ENCODE results near the gene DHRS11.
A peak's percentile ranks its signal among the peaks of the same experiment; 100 is the strongest.

DHRS11 gene

DNA sequence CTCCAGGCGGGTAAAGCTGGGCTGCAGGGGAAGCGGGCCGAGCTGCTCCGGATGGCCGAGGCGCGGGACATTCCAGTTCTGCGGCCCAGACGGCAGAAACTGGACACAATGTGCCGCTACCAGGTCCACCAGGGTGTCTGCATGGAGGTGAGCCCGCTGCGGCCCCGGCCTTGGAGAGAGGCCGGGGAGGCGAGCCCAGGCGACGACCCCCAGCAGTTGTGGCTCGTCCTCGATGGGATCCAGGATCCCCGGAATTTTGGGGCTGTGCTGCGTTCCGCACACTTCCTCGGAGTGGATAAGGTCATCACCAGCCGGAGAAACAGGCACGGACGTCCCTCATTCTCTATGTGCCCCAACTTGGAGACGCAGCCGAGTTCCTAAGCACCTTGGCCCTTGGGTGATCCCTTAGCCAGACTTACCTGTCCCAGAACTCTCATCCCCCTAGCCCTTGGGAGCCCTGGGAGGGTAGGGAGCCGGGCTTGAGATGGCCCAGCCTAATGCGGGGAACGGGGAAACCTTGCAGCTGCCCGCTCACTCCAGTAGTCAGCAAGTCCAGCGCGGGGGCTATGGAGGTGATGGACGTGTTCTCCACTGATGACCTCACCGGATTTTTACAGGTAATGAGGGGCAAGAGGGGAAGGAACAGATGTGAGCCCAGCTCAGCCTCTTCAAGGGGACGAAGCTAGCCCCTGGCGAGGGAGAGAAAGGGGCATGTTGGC lies 10.5 kb downstream of the DHRS11 start:
- TF ChIP-seq YY1 (IDR thresholded peaks at IDR 0.05; ENCODE audit: low read depth), result no peak
- no peak for TF ChIP-seq EP300 (IDR thresholded peaks at IDR 0.05; ENCODE audit: borderline replicate concordance)
- no peak for TF ChIP-seq RAD21 (IDR thresholded peaks at IDR 0.05; ENCODE audit: low read depth)
- TF ChIP-seq NFIC (IDR thresholded peaks at IDR 0.05), result no peak
- TF ChIP-seq CEBPB (IDR thresholded peaks at IDR 0.05), result no peak
- TF ChIP-seq, protein P1, sequence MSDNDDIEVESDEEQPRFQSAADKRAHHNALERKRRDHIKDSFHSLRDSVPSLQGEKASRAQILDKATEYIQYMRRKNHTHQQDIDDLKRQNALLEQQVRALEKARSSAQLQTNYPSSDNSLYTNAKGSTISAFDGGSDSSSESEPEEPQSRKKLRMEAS (IDR thresholded peaks at IDR 0.05), result no peak
- no peak for TF ChIP-seq CREB1 (IDR thresholded peaks at IDR 0.05; ENCODE audit: low read depth)
- no peak for TF ChIP-seq TCF12 (IDR thresholded peaks at IDR 0.05; ENCODE audit: low read depth)
- TF ChIP-seq, protein P2, sequence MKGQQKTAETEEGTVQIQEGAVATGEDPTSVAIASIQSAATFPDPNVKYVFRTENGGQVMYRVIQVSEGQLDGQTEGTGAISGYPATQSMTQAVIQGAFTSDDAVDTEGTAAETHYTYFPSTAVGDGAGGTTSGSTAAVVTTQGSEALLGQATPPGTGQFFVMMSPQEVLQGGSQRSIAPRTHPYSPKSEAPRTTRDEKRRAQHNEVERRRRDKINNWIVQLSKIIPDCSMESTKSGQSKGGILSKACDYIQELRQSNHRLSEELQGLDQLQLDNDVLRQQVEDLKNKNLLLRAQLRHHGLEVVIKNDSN (IDR thresholded peaks at IDR 0.05), result no peak
- no peak for TF ChIP-seq FOXM1 (IDR thresholded peaks at IDR 0.05; ENCODE audit: borderline replicate concordance, low read depth)
- TF ChIP-seq EGR1 (IDR thresholded peaks at IDR 0.05), result no peak

DNA sequence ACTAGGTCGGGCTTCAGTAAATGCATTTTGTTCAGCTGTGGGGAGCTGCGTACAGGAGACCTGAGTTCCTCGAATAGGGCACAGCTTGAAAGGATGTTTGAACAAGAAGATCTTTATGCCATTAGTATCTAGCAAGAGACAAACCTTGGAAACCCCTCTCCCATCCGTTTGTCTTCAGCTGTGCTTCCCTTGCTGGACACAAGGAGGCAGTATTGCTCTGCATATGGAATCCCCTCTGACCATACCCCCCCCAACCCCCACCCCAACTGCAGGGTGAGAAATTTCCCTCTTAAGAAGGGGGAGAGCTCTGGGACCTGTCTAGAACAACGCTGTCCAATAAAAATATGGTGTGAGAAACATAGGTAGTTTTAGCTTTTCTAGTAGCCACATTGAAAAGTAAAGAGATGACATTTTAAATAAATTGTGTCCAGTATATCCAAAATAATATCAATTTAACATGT lies 11.3 kb downstream of the DHRS11 start:
- TF ChIP-seq FOXM1 (IDR thresholded peaks at IDR 0.05; ENCODE audit: borderline replicate concordance, low read depth), result no peak
- no peak for TF ChIP-seq EGR1 (IDR thresholded peaks at IDR 0.05)
- peak; percentile 67; the same call in 1 of the 2 replicates for TF ChIP-seq ZBTB7A (IDR thresholded peaks at IDR 0.05; ENCODE audit: low read depth)
- TF ChIP-seq TAF1 (IDR thresholded peaks at IDR 0.05; ENCODE audit: low read depth), result no peak
- peak; percentile 68 for TF ChIP-seq RAD21 (IDR thresholded peaks at IDR 0.05; ENCODE audit: low read depth)
- TF ChIP-seq TCF12 (IDR thresholded peaks at IDR 0.05; ENCODE audit: low read depth), result no peak

DNA sequence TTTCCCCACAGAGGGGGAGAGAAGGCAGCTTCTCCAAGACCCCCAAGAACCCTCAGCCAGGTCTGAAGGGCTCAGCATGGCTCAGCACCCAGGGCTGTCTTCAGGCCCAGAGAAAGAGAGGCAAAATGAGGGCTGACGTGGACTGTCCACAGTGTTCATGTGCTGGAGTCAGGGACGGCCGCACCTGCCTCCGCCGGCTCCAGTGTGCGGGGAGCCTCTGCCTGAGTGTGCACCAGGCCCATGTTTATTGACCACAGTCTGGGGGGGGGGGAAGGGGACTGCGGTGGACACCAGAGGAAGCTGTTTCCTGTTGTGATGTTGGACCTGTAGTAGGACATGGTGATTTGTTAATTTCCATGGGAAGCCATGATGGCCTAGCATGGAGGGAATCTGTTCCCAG lies 16.6 kb downstream of the DHRS11 start:
- TF ChIP-seq TEAD4 (IDR thresholded peaks at IDR 0.05) (no peak), NFIC (IDR thresholded peaks at IDR 0.05) (no peak), TCF12 (IDR thresholded peaks at IDR 0.05; ENCODE audit: low read depth) (no peak)
- TF ChIP-seq, protein P1 (IDR thresholded peaks at IDR 0.05), result no peak

DNA sequence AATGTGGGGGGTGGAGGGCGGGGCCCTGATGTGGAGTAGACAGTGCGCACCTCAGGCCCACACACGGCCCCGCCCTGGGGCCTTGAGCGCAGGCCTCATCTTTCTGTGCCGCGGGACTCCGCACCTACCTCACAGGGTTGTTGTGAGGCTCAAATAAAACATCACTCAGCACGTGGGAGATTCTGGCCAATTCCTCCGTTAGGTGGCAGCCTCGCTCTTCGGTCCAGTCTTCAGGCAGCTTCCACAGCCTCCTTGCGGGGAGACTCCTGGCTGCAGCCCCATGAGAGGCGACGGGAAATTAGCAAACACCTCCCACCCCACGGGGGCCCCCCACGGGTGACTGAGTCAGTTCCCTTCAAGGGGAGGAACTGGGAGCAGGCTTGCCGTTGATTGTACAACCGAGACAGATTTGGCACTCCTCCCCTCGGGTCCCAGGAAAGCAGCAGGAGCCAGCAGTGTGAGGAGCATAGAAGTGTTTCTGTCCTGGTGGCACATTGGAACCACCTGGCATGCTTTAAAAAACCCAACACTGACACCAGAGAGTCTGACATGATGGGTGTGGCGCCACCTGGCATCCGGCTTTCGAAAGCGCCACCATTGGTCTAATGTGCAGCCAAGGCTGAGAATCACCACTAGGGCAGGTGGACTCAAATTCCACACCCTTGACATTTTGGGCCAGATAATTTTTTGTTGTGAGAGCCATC lies 17.3 kb downstream of the DHRS11 start:
- TF ChIP-seq CREB1 (IDR thresholded peaks at IDR 0.05; ENCODE audit: low read depth) (no peak), EGR1 (IDR thresholded peaks at IDR 0.05) (no peak), FOXM1 (IDR thresholded peaks at IDR 0.05; ENCODE audit: borderline replicate concordance, low read depth) (no peak), TCF12 (IDR thresholded peaks at IDR 0.05; ENCODE audit: low read depth) (no peak)

DNA sequence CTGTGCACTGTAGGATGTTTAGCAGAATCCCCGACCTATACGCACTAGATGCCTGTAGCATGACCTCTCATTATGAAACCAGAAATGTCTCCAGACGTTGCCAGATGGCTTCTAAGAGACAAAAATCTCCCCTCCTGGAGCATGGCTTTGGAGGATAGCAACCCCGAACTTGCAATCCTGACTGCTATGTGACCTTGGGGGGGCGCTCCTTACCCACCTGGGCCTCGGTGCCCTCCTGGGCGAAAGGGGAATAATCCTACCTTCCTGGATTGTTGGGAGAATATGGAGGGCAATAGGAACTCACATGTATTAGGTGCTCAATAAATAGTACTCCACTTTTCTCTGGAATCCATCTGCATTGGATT lies 17.8 kb downstream of the DHRS11 start:
- TF ChIP-seq TCF12 (IDR thresholded peaks at IDR 0.05; ENCODE audit: low read depth) (no peak), YY1 (IDR thresholded peaks at IDR 0.05; ENCODE audit: low read depth) (no peak), EP300 (IDR thresholded peaks at IDR 0.05; ENCODE audit: borderline replicate concordance) (no peak), RAD21 (IDR thresholded peaks at IDR 0.05; ENCODE audit: low read depth) (no peak), NFIC (IDR thresholded peaks at IDR 0.05) (no peak)
- TF ChIP-seq, protein P3, sequence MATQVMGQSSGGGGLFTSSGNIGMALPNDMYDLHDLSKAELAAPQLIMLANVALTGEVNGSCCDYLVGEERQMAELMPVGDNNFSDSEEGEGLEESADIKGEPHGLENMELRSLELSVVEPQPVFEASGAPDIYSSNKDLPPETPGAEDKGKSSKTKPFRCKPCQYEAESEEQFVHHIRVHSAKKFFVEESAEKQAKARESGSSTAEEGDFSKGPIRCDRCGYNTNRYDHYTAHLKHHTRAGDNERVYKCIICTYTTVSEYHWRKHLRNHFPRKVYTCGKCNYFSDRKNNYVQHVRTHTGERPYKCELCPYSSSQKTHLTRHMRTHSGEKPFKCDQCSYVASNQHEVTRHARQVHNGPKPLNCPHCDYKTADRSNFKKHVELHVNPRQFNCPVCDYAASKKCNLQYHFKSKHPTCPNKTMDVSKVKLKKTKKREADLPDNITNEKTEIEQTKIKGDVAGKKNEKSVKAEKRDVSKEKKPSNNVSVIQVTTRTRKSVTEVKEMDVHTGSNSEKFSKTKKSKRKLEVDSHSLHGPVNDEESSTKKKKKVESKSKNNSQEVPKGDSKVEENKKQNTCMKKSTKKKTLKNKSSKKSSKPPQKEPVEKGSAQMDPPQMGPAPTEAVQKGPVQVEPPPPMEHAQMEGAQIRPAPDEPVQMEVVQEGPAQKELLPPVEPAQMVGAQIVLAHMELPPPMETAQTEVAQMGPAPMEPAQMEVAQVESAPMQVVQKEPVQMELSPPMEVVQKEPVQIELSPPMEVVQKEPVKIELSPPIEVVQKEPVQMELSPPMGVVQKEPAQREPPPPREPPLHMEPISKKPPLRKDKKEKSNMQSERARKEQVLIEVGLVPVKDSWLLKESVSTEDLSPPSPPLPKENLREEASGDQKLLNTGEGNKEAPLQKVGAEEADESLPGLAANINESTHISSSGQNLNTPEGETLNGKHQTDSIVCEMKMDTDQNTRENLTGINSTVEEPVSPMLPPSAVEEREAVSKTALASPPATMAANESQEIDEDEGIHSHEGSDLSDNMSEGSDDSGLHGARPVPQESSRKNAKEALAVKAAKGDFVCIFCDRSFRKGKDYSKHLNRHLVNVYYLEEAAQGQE (IDR thresholded peaks at IDR 0.05; ENCODE audit: low read depth), result no peak

DNA sequence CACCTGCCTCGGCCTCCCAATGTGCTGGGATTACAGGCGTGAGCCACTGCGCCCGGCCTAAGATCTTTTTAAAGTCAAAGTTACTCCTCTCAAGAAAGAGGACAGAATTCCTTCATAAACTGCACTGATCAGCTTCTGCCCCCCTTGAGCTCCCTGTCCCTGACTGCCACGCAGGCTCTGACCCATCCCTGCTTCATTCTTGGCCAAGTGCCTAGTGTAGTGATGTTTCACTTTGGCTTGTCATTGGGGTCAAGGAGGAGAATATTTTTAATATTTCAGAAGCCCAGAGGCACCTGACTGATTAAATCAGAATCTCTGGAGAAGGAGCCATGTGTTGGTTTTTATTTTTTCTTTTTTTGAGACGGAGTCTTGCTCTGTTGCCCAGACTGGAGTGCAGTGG lies 18.8 kb downstream of the DHRS11 start:
- TF ChIP-seq ZBTB7A (IDR thresholded peaks at IDR 0.05; ENCODE audit: low read depth) (no peak), YY1 (IDR thresholded peaks at IDR 0.05; ENCODE audit: low read depth) (no peak), TCF12 (IDR thresholded peaks at IDR 0.05; ENCODE audit: low read depth) (no peak), CREB1 (IDR thresholded peaks at IDR 0.05; ENCODE audit: low read depth) (no peak), NFIC (IDR thresholded peaks at IDR 0.05) (no peak), TEAD4 (IDR thresholded peaks at IDR 0.05) (no peak), EP300 (IDR thresholded peaks at IDR 0.05; ENCODE audit: borderline replicate concordance) (no peak), RAD21 (IDR thresholded peaks at IDR 0.05; ENCODE audit: low read depth) (no peak), FOXM1 (IDR thresholded peaks at IDR 0.05; ENCODE audit: borderline replicate concordance, low read depth) (no peak), CEBPB (IDR thresholded peaks at IDR 0.05) (no peak), TAF1 (IDR thresholded peaks at IDR 0.05; ENCODE audit: low read depth) (no peak), EGR1 (IDR thresholded peaks at IDR 0.05) (no peak)
- TF ChIP-seq, protein P1 (IDR thresholded peaks at IDR 0.05), result no peak
- TF ChIP-seq, protein P2 (IDR thresholded peaks at IDR 0.05), result no peak
- TF ChIP-seq, protein P3 (IDR thresholded peaks at IDR 0.05; ENCODE audit: low read depth), result no peak
